Natural killer cell (primary cell): ENCODE measurements around the gene KNDC1. TPM values are rescaled to one million over a fixed set of nuclear protein-coding genes. Genes with fewer than 3 reads are reported as not detected.

Experiments
- ATAC-seq, 3 donors: fragments of 150-1000 bp in 2 of 3; fragments of 200-7000 bp in 1 of 3; cut with Tn5 transposase; 1 replicate in 1 of 3; 2 replicates in 2 of 3; pipeline ENCODE4 v1.10.0; 2021; ENCODE audit warnings: mild to moderate bottlenecking in 2 of 3, moderate library complexity in 2 of 3
- DNase-seq, 2 donors: peaks; one replicate each; pipeline versions ENCODE4 v3.0.0 to v3.0.0-alpha.2; 2013 to 2021; ENCODE audit warnings: mixed read lengths in 1 of 2
- H3K27ac ChIP-seq: one replicate; pipeline ENCODE4 v1.5.1; 2013; ENCODE audit warnings: mild to moderate bottlenecking, low read length
- H3K27me3 ChIP-seq: one replicate; pipeline ENCODE4 v1.6.1; 2013; ENCODE audit warnings: low read length; ENCODE audit not compliant: control insufficient read depth, insufficient read depth
- H3K36me3 ChIP-seq: one replicate; pipeline ENCODE4 v1.6.1; 2013; ENCODE audit warnings: low read length; ENCODE audit not compliant: control insufficient read depth, insufficient read depth
- H3K4me1 ChIP-seq: one replicate; pipeline ENCODE4 v1.6.1; 2013; ENCODE audit warnings: low read length; ENCODE audit not compliant: control insufficient read depth, insufficient read depth
- H3K4me3 ChIP-seq: one replicate; pipeline ENCODE4 v1.5.1; 2013; ENCODE audit warnings: low read length
- H3K9me3 ChIP-seq: one replicate; pipeline ENCODE4 v1.6.1; 2013; ENCODE audit warnings: low read length; ENCODE audit not compliant: control insufficient read depth, insufficient read depth
- H3K27ac Mint-ChIP-seq, 2 donors: one replicate each; pipeline ENCODE4 v1.8.0; 2022; ENCODE audit warnings: mild to moderate bottlenecking in 2 of 2, mixed read lengths in 2 of 2, moderate library complexity in 1 of 2
- H3K27me3 Mint-ChIP-seq, 2 donors: one replicate each; pipeline ENCODE4 v1.8.0; 2022; ENCODE audit warnings: low read depth in 2 of 2, mixed read lengths in 2 of 2
- H3K36me3 Mint-ChIP-seq: one replicate; pipeline ENCODE4 v1.8.0; 2022; ENCODE audit warnings: mixed read lengths
- H3K4me1 Mint-ChIP-seq, 2 donors: one replicate each; pipeline ENCODE4 v1.8.0; 2022; ENCODE audit warnings: mixed read lengths in 2 of 2
- H3K4me3 Mint-ChIP-seq: one replicate; pipeline ENCODE4 v1.8.0; 2022; ENCODE audit warnings: mild to moderate bottlenecking, moderate library complexity, mixed read lengths
- H3K9me3 Mint-ChIP-seq, 2 donors: one replicate each; pipeline ENCODE4 v1.8.0; 2022; ENCODE audit warnings: mixed read lengths in 2 of 2
- WGBS: methylation state at CpG from one replicate; pipeline ENCODE4 v1.1.7; 2013; ENCODE audit warnings: missing lambda C conversion rate; ENCODE audit not compliant: insufficient coverage; 5-methylcytosine and 5-hydroxymethylcytosine counted together
- intact Hi-C: fragments of 100-400 bp; cut with micrococcal nuclease; formaldehyde crosslinking; loops from one replicate; pipeline ENCODE4 v1.14.2; 2022
- total RNA-seq, 4 donors: library from RNA; stranded (reverse); fragments of 120-200 nt in 1 of 4; gene quantifications; one replicate each; pipeline versions ENCODE4 v1.2.3 to v1.2.4, GENCODE V29; 2013 to 2022
- TF ChIP-seq, protein P1 (sequence below): fragments of 200-600 bp; IDR thresholded peaks from one replicate; pipeline ENCODE4 v1.8.0; 2022; ENCODE audit warnings: antibody characterized with exemption

Gene KNDC1
- total RNA-seq, 3 donors from 2014 or later (not counting 1 experiment from before 2014, with no cell fraction given) = 2.1 to 5.9 TPM; not detected in 1

DNA sequence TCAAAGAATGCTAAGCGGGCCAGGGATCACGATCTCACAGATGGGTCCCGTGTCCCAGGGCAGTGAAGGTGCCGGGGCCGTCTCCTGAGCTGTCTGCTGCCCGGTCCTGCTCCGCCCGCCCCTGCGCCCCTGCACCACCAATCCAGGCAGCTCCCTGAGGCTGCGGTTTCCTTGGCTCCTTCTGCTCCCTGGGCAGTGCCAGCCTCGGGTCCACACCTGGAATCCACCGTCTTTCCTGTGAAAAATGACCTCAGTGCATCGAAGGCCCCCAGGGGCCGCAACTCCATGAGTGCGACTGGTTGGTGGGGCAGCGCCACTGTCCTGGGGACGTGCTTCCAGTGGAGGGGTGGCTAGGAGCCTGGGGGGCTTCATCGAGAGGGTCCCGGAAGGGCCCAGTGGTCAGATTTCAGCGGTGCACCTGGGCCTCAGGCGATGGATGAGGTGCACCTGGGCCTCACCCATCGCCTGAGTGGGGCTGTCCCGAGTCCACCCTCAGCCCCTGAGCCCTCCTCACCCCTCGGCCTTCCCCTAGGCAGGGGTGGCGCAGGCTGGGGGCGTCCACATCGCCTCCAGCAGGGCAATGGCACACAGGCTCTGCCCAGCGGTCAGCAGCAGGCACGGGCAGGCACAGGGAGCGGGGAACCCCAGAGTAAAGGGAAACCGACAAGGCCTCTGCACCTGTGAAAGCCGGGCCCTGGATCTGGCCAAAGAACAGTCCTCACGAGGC, 45.1 kb upstream of the KNDC1 start:
- H3K27me3 Mint-ChIP-seq = peaks cover 0 to 2% of the 10 kb centered on the region in 2 donors
- DNase-seq (no peak), ATAC-seq (no peak)
- H3K4me1 Mint-ChIP-seq = peaks cover 9% of the 10 kb centered on the region in 2 donors
- H3K27ac ChIP-seq = no peak overlapping the region
- H3K27ac Mint-ChIP-seq = no peak overlapping the region
- intact Hi-C loops = no loop called here
- H3K9me3 Mint-ChIP-seq = no peaks in the 10 kb centered on the region
- no peaks in the 10 kb centered on the region for H3K36me3 Mint-ChIP-seq
- H3K9me3 ChIP-seq = no peaks in the 10 kb centered on the region
- H3K4me3 ChIP-seq = no peak overlapping the region
- whole genome bisulfite sequencing = 85% methylated on average over 33 of the region's 33 CpGs
- no peaks in the 10 kb centered on the region for H3K27me3 ChIP-seq
- no peak overlapping the region for H3K4me3 Mint-ChIP-seq
- TF ChIP-seq, protein P1, sequence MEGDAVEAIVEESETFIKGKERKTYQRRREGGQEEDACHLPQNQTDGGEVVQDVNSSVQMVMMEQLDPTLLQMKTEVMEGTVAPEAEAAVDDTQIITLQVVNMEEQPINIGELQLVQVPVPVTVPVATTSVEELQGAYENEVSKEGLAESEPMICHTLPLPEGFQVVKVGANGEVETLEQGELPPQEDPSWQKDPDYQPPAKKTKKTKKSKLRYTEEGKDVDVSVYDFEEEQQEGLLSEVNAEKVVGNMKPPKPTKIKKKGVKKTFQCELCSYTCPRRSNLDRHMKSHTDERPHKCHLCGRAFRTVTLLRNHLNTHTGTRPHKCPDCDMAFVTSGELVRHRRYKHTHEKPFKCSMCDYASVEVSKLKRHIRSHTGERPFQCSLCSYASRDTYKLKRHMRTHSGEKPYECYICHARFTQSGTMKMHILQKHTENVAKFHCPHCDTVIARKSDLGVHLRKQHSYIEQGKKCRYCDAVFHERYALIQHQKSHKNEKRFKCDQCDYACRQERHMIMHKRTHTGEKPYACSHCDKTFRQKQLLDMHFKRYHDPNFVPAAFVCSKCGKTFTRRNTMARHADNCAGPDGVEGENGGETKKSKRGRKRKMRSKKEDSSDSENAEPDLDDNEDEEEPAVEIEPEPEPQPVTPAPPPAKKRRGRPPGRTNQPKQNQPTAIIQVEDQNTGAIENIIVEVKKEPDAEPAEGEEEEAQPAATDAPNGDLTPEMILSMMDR = no peak
- no peaks in the 10 kb centered on the region for H3K36me3 ChIP-seq
- peaks cover 11% of the 10 kb centered on the region for H3K4me1 ChIP-seq

DNA sequence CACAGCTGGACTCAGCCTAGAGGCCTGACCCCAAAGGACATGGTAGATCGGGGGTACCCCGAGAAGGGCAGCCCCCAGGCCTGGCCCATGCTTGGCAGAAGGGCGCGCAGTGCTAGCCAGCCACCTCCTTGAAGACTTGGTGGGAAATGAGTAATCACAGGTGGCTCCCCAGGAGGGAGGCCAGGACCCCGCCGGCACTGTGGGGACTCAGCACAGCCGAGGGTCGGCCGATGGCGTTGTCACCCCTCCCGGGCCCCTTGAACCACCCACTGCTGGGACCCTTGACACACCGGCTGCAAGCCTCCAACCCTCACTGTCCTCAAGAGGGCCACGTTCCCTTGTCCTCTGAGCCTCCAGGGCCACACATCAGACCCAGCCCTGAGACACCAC, 44.6 kb upstream of the KNDC1 start:
- ATAC-seq (no peak), DNase-seq (no peak)
- H3K4me1 Mint-ChIP-seq = peaks cover 5% of the 10 kb centered on the region in 2 donors
- H3K9me3 Mint-ChIP-seq = no peaks in the 10 kb centered on the region
- 85% methylated on average over 13 of the region's 13 CpGs for WGBS
- no peak overlapping the region for H3K4me3 ChIP-seq
- TF ChIP-seq, protein P1 = no peak
- peaks cover 6% of the 10 kb centered on the region for H3K4me1 ChIP-seq
- no peaks in the 10 kb centered on the region for H3K9me3 ChIP-seq
- peaks cover 0 to 2% of the 10 kb centered on the region in 2 donors for H3K27me3 Mint-ChIP-seq
- no peak overlapping the region for H3K27ac ChIP-seq
- intact Hi-C loops = no loop called here
- no peak overlapping the region for H3K4me3 Mint-ChIP-seq
- no peaks in the 10 kb centered on the region for H3K36me3 ChIP-seq
- no peak overlapping the region for H3K27ac Mint-ChIP-seq
- no peaks in the 10 kb centered on the region for H3K36me3 Mint-ChIP-seq
- H3K27me3 ChIP-seq = no peaks in the 10 kb centered on the region

DNA sequence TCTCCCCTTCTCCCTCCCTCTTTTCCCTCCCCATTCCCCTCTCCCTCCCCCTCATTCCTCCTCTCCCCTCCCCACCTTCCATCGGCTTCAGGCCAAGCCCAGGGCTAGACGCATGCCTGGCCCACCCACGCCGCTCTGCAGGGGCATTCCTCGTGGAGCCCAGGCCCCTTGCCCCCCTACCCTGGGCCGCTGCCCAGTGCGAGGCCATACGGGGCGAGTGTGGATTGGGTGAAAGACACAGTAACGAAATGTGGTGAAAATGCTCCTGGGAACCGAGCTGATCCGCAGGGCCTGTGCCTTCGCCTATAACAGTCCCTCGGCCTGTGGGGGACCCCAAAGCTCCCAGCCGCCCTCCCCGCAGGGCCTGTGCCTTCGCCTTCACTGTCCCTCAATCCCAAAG, 44.0 kb upstream of the KNDC1 start:
- 83% methylated on average over 17 of the region's 17 CpGs for WGBS

More for the DNA sequence above, 44.0 kb upstream of the KNDC1 start:
- Histone ChIP-seq H3K4me1 (peaks cover under 1% of the 10 kb centered on the region), H3K9me3 (no peaks in the 10 kb centered on the region), H3K27me3 (no peaks in the 10 kb centered on the region), H3K27ac (no peak overlapping the region), H3K4me3 (no peak overlapping the region), H3K36me3 (no peaks in the 10 kb centered on the region)
- TF ChIP-seq, protein P1 = no peak
- no peaks in the 10 kb centered on the region for H3K9me3 Mint-ChIP-seq
- H3K27ac Mint-ChIP-seq = no peak overlapping the region
- no peak overlapping the region for H3K4me3 Mint-ChIP-seq
- DNase-seq = no peak
- no peak for ATAC-seq
- intact Hi-C loops = no loop called here
- no peaks in the 10 kb centered on the region for H3K4me1 Mint-ChIP-seq
- no peaks in the 10 kb centered on the region for H3K36me3 Mint-ChIP-seq
- peaks cover 0 to 2% of the 10 kb centered on the region in 2 donors for H3K27me3 Mint-ChIP-seq
